NCI-H2196 treated with DMSO at 0.1 percent for 48 hours (cell line): Measurements from ENCODE around the gene PARP1.

Source experiments
- DNase-seq: peaks from one replicate; lab custom pipeline; 2025; ENCODE audit not compliant: unreplicated experiment; lab: John Stamatoyannopoulos, UW

PARP1 gene

GRCh38 chr1:226407199-226407496 lies 745 bp downstream of the PARP1 start:
- DNase-seq, result no peak

- DNase-seq, result no peak
Measured at GRCh38 chr1:226406401-226406881, 1.5 kb downstream of the PARP1 start.

GRCh38 chr1:226405411-226405988 lies 2.4 kb downstream of the PARP1 start:
- DNase-seq, result no peak

- no peak for DNase-seq
Measured at GRCh38 chr1:226404904-226405222, 3.0 kb downstream of the PARP1 start.

GRCh38 chr1:226404063-226404903 lies 3.6 kb downstream of the PARP1 start:
- no peak for DNase-seq

GRCh38 chr1:226403201-226404034 lies 4.5 kb downstream of the PARP1 start:
- DNase-seq, result no peak

GRCh38 chr1:226402739-226403165 lies 5.1 kb downstream of the PARP1 start:
- DNase-seq, result no peak

- no peak for DNase-seq
Measured at GRCh38 chr1:226401355-226402303, 6.3 kb downstream of the PARP1 start.

GRCh38 chr1:226400519-226401354 lies 7.2 kb downstream of the PARP1 start:
- DNase-seq, result no peak

GRCh38 chr1:226397955-226398636 lies 9.8 kb downstream of the PARP1 start:
- no peak for DNase-seq

GRCh38 chr1:226397011-226397926 lies 10.6 kb downstream of the PARP1 start:
- DNase-seq, result no peak

GRCh38 chr1:226395753-226396152 lies 12.1 kb downstream of the PARP1 start:
- no peak for DNase-seq

- no peak for DNase-seq
Measured at GRCh38 chr1:226394462-226394861, 13.4 kb downstream of the PARP1 start.

GRCh38 chr1:226390681-226391080 lies 17.2 kb downstream of the PARP1 start:
- no peak for DNase-seq

GRCh38 chr1:226388131-226388530 lies 19.8 kb downstream of the PARP1 start:
- DNase-seq, result no peak

GRCh38 chr1:226384717-226385116 lies 23.2 kb downstream of the PARP1 start:
- no peak for DNase-seq

GRCh38 chr1:226384040-226384439 lies 23.9 kb downstream of the PARP1 start:
- DNase-seq, result no peak

- no peak for DNase-seq
Measured at GRCh38 chr1:226382030-226382429, 25.9 kb downstream of the PARP1 start.
